GM19239 (cell line): ENCODE data around the gene DCLRE1C.
A peak's percentile ranks its signal among the peaks of the same experiment; 100 is the strongest.
"Not testable (repeated sequence)": the region's sequence is repeated elsewhere in the genome, so short reads cannot be mapped to it uniquely, and the experiment has no call there.

Experiments used
- DNase-seq: peaks from one replicate; pipeline ENCODE4 v3.0.0; 2011; ENCODE audit warnings: low spot score; ENCODE audit not compliant: insufficient read length
- FAIRE-seq: peaks from 2 replicates; lab custom pipeline; 2011; peaks lifted over from hg19 to GRCh38; lab: Jason Lieb, UNC

Gene DCLRE1C

GRCh38 chr10:14891151-14891550 is 62.7 kb downstream of the DCLRE1C start:
- no peak for DNase-seq
- FAIRE-seq: no peak

GRCh38 chr10:14889318-14889717 is 64.6 kb downstream of the DCLRE1C start:
- DNase-seq: no peak

GRCh38 chr10:14884082-14884481 is 69.8 kb downstream of the DCLRE1C start:
- DNase-seq: no peak
- peak; percentile 66 for FAIRE-seq

More at GRCh38 chr10:14889318-14889717, 64.6 kb downstream of the DCLRE1C start:
- FAIRE-seq: no peak

- no peak for FAIRE-seq
- no peak for DNase-seq
Observed at GRCh38 chr10:14880229-14880628, 73.7 kb downstream of the DCLRE1C start.

GRCh38 chr10:14879928-14880193 is 74.0 kb downstream of the DCLRE1C start:
- FAIRE-seq: no peak
- DNase-seq: no peak

GRCh38 chr10:14879124-14879927 is 74.6 kb downstream of the DCLRE1C start:
- DNase-seq: no peak
- no peak for FAIRE-seq

- FAIRE-seq: peak; percentile 93
- DNase-seq: peak; percentile 97
Observed at GRCh38 chr10:14878266-14879123, 75.4 kb downstream of the DCLRE1C start, which contains the start of gene SUV39H2. Gene SUV39H2 (plus strand): TSS chr10:14878866. CDS start chr10:14878889, 23 bp downstream.

GRCh38 chr10:14876764-14877163 is 77.1 kb downstream of the DCLRE1C start:
- peak; percentile 14 for FAIRE-seq

GRCh38 chr10:14875941-14876340 is 78.0 kb downstream of the DCLRE1C start:
- DNase-seq (no peak), FAIRE-seq (no peak)

More at GRCh38 chr10:14876764-14877163, 77.1 kb downstream of the DCLRE1C start:
- no peak for DNase-seq

GRCh38 chr10:14873090-14873760 is 80.7 kb downstream of the DCLRE1C start:
- DNase-seq (no peak), FAIRE-seq (no peak)

- not testable (repeated sequence) for FAIRE-seq, DNase-seq
Observed at GRCh38 chr10:14864871-14865270, 89.0 kb downstream of the DCLRE1C start.

- DNase-seq, FAIRE-seq: not testable (repeated sequence)
Observed at GRCh38 chr10:14864466-14864865, 89.4 kb downstream of the DCLRE1C start.

GRCh38 chr10:14860791-14861190 is 93.1 kb downstream of the DCLRE1C start:
- DNase-seq: no peak
- FAIRE-seq: no peak

GRCh38 chr10:14859775-14860174 is 94.1 kb downstream of the DCLRE1C start:
- DNase-seq (no peak), FAIRE-seq (no peak)

- DNase-seq: no peak
- no peak for FAIRE-seq
Observed at GRCh38 chr10:14859043-14859442, 94.9 kb downstream of the DCLRE1C start.

GRCh38 chr10:14858338-14858960 is 95.4 kb downstream of the DCLRE1C start:
- FAIRE-seq: no peak
- DNase-seq: no peak

GRCh38 chr10:14855453-14855852 is 98.4 kb downstream of the DCLRE1C start:
- FAIRE-seq: no peak
- DNase-seq: no peak

- FAIRE-seq (no peak), DNase-seq (no peak)
Observed at GRCh38 chr10:14852236-14852635, 101.7 kb downstream of the DCLRE1C start.
